Activated CD8-positive, alpha-beta memory T cell treated with anti-CD3 and anti-CD28 coated beads, Interleukin-2, amount 50 U/mL, for 24 hours (primary cell): ENCODE data around the gene SPRR3.

Source experiments
- DNase-seq: peaks from one replicate; pipeline ENCODE4 v3.0.0-alpha.2; 2020; ENCODE audit errors: extremely low read depth

Gene SPRR3

GRCh38 chr1:153001382-153001781 lies at the start of gene SPRR3:
Gene SPRR3, plus strand, starts transcription at chr1:153001749. Its CDS starts 1,272 bp downstream, at chr1:153003021.
- no peak for DNase-seq

DNA sequence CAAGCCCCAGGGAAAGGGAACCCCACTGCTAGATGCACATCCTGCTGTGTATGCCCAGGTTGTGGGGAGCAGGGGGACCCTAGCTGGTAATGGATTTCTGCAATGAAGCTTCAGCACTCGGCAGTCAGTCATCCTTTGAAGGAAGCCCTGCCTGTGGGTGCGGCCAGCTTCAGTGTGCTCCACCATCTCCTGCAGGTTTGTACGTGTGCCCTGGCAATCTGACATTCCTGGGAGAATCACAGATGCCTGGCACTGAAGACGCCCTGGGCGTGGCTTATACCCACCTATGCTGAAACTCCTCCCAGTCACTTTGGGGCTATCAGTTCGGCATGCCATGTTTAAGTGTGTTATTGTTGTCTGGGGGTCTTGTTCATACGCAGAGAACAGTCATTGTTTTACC lies 47.8 kb upstream of the SPRR3 start:
- DNase-seq: no peak

GRCh38 chr1:152954436-152954835 lies 47.1 kb upstream of the SPRR3 start:
- no peak for DNase-seq

DNA sequence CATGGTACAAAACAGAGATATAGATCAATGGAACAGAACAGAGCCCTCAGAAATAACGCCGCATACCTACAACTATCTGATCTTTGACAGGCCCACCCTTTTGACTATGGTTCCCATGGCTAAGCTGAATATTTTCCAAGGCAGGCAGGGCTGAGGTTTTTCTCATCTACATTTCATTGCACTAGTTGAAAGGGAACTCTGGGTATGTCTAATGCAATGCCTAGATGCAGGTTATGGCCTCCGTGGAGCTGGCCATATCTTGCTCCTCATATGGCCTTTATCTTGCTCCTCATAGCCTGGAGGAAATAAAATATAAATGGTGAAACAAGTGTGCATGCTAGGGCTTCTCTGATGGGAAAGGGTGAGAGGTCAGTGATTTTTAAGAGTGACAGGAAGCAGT lies 44.0 kb upstream of the SPRR3 start:
- DNase-seq: no peak

- DNase-seq: no peak
Observed at GRCh38 chr1:152959273-152959672, 42.3 kb upstream of the SPRR3 start.

- no peak for DNase-seq
Observed at GRCh38 chr1:152959801-152960451, 41.6 kb upstream of the SPRR3 start.

DNA sequence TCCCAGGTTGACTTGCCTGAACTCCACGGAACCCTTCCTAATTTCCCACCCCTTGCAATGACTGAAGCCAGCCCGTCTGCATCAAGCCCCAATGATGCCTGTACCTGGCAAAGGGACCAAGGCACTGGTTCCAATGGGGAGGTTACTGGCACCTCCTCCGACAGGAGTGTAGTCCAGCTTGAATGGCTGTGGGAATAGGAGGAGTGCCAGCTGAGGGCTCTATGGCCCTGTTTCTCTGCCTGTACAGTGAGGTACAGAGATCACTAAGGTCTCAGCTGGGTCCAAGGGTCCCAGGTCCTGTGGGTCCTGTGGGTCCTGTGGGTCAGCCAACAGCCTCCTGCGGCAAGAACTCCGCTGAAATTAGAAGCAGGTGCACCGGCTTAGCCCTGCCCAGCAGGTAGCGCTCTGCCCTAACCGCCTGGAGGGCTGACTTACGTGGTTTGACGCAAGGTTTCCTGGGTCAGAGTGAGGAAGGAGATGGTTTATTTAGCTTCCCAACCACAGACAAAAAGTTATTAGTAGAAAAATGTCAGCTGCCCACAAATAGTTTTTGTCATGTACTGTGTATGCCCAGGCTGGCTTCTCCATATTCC lies 41.0 kb upstream of the SPRR3 start:
- DNase-seq: no peak

DNA sequence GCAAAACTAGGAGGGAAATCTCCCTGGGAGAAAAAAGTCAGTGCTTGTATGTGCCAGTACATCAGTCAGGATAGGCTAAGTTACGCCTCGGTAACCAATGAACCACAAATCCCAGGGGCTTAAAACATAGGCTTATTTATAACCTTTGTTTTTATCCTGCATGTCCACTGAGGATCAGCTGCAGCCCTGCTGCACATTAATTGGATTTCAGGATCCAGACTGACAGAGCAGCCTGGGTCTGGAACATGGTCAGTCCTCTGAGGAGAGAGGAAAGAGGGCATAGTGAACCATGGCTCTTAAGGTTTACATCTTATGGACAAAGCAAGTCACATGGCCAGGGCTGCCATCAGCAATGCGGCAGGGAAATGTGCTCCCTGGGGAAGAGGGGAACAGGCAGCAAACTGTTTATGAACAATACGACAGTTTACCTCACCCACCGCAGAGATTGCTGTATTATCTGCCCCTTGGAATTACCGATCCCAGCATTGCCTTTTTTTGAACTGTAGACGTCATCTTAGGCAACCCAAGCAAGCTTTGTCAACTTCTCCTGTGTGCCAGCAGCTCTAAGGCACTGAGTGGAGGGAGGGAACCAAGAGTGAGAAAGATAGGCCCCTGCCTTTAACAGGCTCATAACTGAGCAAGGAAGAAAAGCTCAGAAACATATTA lies 40.2 kb upstream of the SPRR3 start:
- no peak for DNase-seq

DNA sequence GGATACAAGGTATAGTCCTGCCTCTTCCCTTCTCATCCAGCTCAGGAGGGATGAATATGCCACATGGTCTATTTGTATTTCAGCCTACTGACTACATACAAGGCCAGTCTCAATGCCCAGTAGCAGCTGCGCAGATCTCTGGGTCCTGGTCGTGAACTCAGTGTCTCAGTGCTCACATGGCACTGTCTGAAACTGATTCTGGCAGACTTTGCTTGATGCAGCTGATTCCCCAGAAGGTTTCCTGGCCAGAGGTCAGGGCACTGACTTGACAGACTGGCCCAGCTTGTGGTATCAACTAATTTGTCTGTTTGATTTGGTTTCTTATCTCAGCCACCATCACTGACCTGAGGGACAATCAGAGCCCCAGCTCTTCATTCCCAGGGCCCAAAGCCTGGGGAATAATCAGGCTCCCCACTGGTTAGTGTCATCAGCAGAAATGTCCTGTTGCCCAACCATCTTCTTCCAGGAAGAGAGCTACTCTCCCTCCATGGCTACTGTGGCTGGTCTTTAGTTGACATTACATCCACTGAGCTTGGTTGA lies 38.6 kb upstream of the SPRR3 start:
- DNase-seq: no peak

DNA sequence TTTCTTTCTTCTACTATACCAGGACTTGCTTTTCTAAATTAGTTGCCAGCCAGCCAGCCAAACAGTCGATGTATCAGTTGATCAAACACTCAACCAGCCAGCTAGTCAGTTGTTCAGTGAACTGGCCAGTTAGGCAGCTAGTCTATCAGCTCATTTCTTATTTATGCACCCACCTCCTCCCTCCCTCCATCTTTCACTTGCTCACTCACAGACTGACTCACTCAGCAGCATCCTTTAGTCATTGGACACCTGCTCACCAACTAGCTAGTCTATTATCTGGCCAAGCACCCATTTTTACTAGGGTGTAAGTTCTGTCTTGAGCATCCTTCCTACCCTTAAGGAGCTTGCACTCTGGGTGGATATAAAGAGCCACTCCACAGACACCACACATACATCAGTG lies 37.0 kb upstream of the SPRR3 start:
- DNase-seq: no peak

- no peak for DNase-seq
Observed at GRCh38 chr1:152965853-152966252, 35.7 kb upstream of the SPRR3 start.

DNA sequence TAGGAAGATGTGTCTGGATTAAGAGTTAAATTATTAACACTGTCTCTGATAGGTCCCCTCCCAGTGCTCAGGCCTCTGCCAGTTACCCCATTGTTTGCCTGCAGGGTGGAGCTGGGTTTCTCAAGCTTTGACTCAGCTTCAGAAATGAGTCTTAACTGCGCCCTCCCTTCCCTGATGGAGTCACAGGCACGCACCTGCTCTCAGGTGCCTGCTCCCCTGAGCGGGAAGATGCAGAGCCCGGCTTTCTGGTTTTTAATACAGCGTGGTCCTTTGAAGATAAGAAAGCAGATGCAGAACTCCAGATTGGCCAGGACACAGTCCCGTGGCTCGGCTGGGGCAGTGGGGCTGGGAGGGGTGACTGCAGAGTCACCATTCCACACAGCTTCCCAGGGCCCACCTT lies 34.3 kb upstream of the SPRR3 start:
- no peak for DNase-seq

DNA sequence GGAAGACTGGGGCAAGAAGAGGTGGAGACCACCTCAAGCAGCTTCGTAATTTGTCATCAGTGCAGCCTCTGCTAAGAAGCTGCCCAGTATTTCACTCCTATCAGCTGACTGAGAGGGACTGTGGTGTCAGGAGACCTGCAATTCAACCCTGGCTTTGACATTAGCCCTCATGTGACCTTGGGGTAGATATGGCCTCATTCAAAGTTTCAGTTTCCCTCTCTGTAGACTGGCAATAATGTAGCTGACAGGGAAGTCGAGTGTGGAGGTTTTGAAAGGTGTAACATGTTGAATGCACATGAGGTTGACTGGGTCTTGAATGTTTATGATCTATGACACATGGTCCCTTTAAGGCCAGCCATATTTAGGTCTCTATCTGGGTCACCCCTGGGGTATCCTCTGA lies 33.3 kb upstream of the SPRR3 start:
- DNase-seq: no peak

DNA sequence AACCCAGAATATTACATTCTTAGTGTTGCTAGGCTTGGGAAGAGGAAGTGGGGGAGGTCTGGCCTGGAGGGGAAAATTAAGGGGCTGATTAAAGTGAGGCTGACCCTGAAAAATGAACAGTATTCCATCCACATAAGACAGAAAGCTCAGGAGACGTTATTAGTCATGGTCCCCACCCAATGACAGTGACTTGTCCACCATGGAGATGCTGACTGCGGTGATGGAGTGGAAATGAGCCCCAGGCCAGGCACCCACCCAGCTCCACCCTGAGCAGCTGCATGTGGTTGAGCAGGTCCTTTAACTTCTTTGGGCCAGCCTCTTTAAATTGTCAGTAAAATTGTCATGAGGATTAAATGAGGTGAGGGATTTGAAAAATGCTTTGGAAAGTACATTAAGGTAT lies 32.5 kb upstream of the SPRR3 start:
- DNase-seq: no peak

GRCh38 chr1:152970495-152970894 lies 31.1 kb upstream of the SPRR3 start, which contains the start of gene SPRR4:
Gene SPRR4, plus strand, starts transcription at chr1:152970648. Its CDS starts 1,243 bp downstream, at chr1:152971891.
- no peak for DNase-seq

DNA sequence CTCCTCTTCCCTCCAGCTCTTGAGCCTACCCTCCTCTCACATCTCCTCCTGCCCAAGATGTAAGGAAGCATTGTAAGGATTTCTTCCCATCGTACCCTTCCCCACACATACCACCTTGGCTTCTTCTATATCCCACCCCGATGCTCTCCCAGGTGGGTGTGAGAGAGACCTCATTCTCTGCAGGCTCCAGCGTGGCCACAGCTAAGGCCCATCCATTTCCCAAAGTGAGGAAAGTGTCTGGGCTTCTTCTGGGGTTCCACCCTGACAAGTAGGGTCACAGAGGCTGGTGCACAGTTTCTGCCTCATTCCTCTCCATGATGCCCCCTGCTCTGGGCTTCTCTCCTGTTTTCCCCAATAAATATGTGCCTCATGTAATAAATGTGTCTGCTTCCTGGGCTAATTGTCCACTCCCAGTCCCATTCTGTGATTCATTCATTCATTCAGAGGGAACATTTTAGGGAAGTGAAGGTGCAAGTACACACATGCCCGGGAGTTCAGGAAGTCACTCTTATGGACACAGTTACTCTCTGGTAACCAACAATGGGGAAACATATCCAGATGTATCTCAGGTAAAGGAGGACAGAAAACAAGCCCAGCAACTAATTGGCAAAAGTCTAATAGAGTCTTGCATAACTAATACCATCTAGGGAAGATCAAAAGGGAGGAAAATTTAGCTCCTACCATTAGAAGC lies 29.2 kb upstream of the SPRR3 start:
- DNase-seq: no peak

DNA sequence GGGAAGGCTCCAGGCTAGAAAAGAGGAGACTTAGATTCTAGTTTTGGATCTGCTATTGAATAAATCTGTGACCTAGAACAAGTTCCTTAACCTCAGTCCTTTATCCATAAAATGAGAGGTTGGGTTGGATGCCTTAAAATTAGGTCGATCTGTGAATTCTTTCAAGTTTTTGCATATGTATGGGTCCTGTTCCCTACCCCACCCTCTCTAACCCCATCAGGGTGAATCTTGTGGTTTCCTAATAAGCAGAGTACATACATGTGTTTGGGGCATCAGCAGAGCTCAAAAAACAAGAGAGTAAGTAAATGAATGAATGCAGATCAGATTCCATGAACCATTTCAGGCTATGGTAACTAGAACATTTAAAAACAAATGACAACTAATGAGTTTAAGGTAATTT lies 24.9 kb upstream of the SPRR3 start:
- DNase-seq: no peak

- no peak for DNase-seq
Observed at GRCh38 chr1:152977614-152978013, 23.9 kb upstream of the SPRR3 start.

GRCh38 chr1:152980676-152981075 lies 20.9 kb upstream of the SPRR3 start:
- no peak for DNase-seq

DNA sequence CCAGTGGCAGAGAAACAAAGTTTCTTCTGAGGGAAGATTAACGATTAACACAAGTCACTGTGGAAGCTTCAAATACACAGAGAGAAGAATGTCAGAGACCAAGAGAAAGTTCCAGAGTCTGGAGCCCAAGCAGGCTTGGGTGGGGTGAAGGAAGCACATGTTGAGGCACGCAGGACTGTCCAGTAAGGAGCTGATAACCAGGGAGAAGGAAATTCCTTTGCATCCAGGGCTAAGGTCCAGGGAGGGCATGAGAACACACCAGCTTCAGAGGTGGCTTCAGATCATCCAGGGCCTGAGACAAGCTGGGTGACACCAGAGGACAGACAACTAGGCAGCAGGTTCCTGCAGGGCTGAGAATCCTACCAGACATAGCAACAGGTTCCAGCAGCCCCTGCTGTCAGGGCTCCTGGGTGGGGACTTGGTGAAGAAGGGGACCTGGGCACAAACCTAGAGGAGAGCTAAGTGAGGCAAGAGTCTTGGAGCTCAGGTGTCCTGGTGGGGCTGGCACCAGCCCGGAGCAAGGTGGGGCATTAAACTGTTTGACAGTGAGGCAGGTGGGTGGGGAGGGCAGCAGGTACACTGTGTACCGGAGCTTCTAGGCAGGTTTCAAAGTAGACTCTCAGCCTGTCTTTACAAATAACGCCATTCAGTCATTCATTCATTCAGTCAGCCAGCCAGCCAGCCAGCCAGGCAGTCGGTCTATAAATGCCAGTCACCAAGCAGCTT lies 20.2 kb upstream of the SPRR3 start:
- DNase-seq: no peak

DNA sequence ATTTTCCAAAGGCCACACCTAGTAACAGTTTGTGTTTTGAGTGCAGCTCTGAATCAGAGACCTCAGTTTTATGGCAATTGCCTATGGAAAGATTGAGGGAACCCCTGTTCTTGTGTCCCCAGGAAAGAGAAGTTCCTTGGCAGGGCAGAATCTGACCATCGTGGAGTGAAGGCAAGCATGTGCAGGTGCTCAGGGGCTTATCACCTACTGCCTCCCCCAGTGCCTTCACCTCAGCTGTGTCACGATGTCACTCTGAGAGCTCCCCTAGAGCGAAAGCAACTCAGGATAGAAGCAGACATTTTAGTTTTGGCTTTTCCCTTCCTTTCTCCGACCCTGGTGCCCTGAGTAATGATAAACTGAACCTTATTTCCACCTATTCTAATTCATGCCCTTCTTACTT lies 19.5 kb upstream of the SPRR3 start:
- DNase-seq: no peak

DNA sequence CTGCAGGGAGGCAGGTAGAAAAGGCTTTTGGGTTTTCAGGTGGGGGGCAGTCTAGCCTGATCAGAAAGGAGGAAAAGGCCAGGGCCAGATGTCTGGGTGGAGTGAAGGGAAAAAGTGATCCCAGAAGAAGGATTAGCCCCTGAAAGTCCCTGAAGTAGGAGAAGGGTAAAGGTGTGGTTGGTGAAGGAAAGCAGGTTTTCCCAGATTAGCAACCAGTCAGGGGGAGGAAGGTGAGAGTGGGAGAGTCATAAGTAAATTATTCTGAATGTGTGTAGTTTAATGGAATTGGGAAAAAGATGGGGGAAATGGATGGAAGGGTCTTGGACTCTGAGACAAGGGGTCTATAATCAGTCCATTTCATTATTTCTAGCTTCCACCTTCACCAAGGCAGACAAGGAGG lies 18.3 kb upstream of the SPRR3 start:
- no peak for DNase-seq
